BE2C (cell line): ENCODE data around the gene HSPA1L.

Source experiments
- DNase-seq: peaks from one replicate; pipeline ENCODE4 v3.0.0-alpha.2; 2020
- H3K27me3 ChIP-seq: fragments of 250-450 bp; sonication (Bioruptor Pico); 2 replicates; pipeline ENCODE4 v1.5.1; 2020; ENCODE audit warnings: mild to moderate bottlenecking
- H3K36me3 ChIP-seq: fragments of 250-450 bp; sonication (Bioruptor Pico); 2 replicates; pipeline ENCODE4 v1.5.1; 2020; ENCODE audit warnings: mild to moderate bottlenecking
- H3K4me1 ChIP-seq: fragments of 250-450 bp; sonication (Bioruptor Pico); 2 replicates; pipeline ENCODE4 v1.5.1; 2020
- H3K4me3 ChIP-seq: 2 replicates; pipeline ENCODE4 v1.5.1; 2011; ENCODE audit warnings: low read depth, low read length
- H3K9me3 ChIP-seq: fragments of 250-450 bp; sonication (Bioruptor Pico); 2 replicates; pipeline ENCODE4 v1.5.1; 2020
- TF ChIP-seq, protein P1 (sequence below): IDR thresholded peaks from 2 replicates; pipeline ENCODE4 v1.5.1; 2012; ENCODE audit warnings: mild to moderate bottlenecking, low read depth, low read length

Gene HSPA1L

DNA sequence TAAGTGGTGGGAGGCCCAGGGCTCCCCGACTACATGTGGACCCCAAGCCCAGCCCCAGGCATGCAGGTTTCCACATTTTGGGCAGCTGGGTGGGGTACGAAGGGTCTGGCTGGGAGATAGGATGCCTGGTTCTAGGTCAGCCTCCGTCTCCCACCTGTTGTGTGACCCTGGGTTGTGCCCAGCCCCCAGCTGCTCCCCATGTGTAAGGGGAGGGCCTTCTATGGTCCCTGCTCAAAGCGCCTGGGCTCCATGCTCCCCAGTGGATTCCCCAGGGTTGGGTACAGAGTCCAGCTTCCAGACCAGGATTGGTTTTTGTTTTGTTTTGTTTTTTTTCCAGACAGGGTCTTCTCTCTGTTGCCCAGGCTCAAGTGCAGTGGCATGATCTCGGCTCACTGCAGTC lies 36.9 kb downstream of the HSPA1L start:
- no peak for DNase-seq
- TF ChIP-seq, protein P1, sequence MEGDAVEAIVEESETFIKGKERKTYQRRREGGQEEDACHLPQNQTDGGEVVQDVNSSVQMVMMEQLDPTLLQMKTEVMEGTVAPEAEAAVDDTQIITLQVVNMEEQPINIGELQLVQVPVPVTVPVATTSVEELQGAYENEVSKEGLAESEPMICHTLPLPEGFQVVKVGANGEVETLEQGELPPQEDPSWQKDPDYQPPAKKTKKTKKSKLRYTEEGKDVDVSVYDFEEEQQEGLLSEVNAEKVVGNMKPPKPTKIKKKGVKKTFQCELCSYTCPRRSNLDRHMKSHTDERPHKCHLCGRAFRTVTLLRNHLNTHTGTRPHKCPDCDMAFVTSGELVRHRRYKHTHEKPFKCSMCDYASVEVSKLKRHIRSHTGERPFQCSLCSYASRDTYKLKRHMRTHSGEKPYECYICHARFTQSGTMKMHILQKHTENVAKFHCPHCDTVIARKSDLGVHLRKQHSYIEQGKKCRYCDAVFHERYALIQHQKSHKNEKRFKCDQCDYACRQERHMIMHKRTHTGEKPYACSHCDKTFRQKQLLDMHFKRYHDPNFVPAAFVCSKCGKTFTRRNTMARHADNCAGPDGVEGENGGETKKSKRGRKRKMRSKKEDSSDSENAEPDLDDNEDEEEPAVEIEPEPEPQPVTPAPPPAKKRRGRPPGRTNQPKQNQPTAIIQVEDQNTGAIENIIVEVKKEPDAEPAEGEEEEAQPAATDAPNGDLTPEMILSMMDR = no peak
- Histone ChIP-seq H3K27me3 (no peaks in the 10 kb centered on the region), H3K9me3 (no peaks in the 10 kb centered on the region), H3K4me1 (peaks cover 10% of the 10 kb centered on the region), H3K4me3 (no peak overlapping the region), H3K36me3 (peaks cover 52% of the 10 kb centered on the region)

DNA sequence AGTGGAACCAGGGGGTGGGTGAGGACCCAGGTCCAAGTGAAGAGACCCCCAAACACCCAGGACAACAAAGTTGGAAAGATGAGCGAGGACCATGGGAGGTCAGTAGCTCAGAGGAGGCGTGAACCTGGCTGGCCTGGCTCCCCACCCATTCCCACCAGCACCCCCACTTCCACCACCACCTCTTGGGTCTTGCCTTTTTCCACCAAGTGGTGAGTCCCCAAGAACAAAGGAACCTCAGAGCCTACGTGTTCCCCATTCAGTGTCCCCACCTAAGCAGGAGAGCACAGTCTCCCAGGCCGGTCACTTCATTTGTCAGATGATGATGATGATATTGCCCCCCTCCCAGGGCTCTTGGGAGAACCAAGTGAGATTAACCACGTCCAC lies 37.4 kb downstream of the HSPA1L start:
- Histone ChIP-seq H3K36me3 (peaks cover 47% of the 10 kb centered on the region), H3K4me1 (peaks cover 10% of the 10 kb centered on the region), H3K9me3 (no peaks in the 10 kb centered on the region), H3K4me3 (no peak overlapping the region), H3K27me3 (no peaks in the 10 kb centered on the region)
- TF ChIP-seq, protein P1 = no peak
- no peak for DNase-seq

DNA sequence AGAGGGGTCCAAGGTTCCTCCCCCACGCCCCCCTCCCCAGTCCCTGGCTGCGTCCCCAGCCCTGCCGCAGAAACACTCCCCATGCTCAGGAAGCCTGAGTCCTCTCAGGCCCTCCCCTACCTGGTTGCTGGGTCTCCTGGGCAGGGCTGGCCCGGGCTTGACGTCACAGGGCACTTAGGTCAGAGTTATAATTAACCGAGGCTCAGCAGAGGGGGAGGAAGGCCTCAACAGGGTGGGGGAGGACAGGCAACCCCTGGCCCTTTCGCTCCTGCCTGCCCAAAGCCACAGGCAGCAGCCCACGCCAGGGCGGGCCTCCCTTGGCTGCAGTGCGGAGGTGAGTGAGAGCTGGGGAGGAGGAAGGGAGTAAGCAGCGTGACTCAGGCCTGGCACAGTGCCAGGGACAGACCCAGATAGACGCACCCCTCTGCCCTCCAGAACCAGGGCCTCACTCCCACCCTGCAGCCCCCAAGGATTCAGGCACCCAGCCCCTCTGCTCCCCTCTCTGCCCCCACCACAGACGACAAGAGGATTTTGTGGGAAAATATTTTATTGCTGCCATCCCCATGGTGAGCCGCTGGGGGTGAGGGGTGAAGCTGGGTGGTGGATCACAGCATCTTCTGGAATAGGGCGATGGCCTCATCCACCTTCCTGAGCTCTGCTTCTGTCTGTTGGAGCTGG lies 38.0 kb downstream of the HSPA1L start, which contains the start of gene VWA7:
Gene VWA7, minus strand, starts transcription at position 340 of the 678 bp plus-strand sequence. CDS start 549 bp downstream, outside the sequence.
- TF ChIP-seq, protein P1 = no peak
- Histone ChIP-seq H3K4me1 (peaks cover 10% of the 10 kb centered on the region), H3K4me3 (peak within 1 kb of the TSS; percentile 35), H3K9me3 (no peaks in the 10 kb centered on the region), H3K27me3 (no peaks in the 10 kb centered on the region), H3K36me3 (peaks cover 41% of the 10 kb centered on the region)
- DNase-seq = peak; percentile 68

DNA sequence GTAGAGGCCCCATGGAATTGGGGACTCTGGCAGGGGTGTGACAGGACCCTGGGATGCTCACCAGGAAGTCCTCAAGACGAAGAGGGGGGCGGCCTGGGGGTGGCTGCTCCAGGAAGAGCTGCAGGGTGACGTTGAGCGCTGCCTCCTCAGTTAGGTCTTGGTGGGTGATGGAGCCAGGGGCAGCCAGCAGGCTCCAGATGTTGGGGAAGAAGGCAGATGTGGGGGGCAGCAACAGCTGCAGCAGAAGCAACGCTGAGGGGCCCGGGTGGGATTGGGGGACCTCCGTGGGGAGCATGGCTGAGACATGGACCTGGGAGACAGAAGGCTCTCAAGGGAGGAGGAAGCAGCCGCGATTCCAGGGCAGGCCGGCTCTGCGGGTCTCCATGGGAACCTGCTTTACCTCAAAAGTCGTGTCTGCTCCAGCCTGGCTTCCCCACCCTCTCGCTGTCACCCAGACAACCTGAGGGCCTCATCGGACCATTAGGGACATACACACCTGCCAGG lies 38.5 kb downstream of the HSPA1L start:
- Histone ChIP-seq H3K4me3 (peak overlapping the region; percentile 35), H3K36me3 (peaks cover 35% of the 10 kb centered on the region), H3K9me3 (no peaks in the 10 kb centered on the region), H3K4me1 (peaks cover 10% of the 10 kb centered on the region), H3K27me3 (no peaks in the 10 kb centered on the region)
- TF ChIP-seq, protein P1 = no peak
- peak; percentile 41 for DNase-seq

DNA sequence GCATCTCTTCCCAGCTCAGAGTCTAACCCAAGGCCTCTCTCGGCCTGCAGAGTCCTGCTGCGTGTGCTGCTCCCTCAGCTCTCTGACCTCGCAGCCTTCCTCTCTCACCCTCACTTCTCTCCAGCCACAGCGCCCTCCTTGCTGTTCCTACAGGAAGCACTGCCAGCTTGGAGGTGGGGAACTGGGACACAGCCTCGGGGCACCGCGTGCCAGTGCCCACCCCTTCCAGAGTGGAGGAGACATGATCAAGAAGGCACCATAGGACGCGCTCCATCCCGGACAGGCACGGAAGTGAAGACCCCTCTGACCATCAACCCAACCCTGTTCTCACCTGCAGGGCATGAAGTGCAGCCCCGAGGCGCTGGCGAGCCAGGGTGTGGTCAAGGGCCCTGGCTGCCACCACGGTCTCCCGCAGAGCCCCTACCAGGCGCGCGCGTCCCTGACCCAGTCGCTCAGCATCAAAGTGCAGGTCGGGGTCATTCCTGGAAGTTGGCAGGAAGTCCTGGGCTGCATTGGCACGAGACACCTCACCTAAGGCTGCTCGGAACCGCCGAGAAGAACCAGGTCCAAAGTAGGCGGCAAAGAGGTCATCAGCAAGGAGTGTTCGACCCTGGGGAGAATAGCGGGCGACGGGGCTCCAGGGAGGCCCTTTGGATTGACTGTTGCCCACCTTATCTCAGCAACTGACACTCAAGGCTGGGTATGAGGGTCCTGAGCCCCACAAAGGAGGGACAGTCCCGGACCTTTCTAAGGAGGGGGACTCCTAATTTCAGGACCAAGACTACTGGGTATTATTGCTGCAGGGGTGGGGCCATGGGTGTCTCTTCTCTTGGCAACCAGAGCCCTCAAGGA lies 39.2 kb downstream of the HSPA1L start:
- H3K4me1 ChIP-seq = peaks cover 10% of the 10 kb centered on the region
- peaks cover 29% of the 10 kb centered on the region for H3K36me3 ChIP-seq
- H3K9me3 ChIP-seq = no peaks in the 10 kb centered on the region
- TF ChIP-seq, protein P1 = no peak
- DNase-seq = no peak
- H3K4me3 ChIP-seq = no peak overlapping the region
- no peaks in the 10 kb centered on the region for H3K27me3 ChIP-seq

DNA sequence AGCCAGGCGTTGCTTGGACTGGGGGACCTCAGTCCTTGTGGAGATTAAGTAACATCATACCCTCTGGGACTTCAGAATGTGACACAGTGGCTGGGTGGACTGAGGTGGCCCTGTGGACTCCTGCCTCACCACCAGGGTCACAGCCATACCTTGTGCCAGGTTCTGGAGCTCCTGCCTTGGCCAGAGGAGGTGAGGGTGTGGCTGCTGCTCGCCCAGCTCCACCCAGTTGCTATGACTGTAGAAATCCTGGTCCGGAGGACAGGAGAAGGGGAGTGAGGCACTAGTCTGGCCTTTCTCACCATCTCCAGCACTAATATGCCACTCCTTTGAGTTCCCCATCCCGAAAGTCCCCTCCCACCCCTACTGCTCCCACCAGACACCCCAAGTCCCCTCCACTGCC lies 39.9 kb downstream of the HSPA1L start:
- DNase-seq = no peak
- no peaks in the 10 kb centered on the region for H3K9me3 ChIP-seq
- TF ChIP-seq, protein P1 = no peak
- no peak overlapping the region for H3K4me3 ChIP-seq
- peaks cover 10% of the 10 kb centered on the region for H3K4me1 ChIP-seq
- peaks cover 22% of the 10 kb centered on the region for H3K36me3 ChIP-seq
- H3K27me3 ChIP-seq = no peaks in the 10 kb centered on the region
